Measurements from ENCODE around the gene ENOSF1.

GRCh38 chr18:731185-731584 is 18.8 kb upstream of the ENOSF1 start:
- no peak for TF ChIP-seq CTCF (IDR thresholded peaks at IDR 0.05)
- TF ChIP-seq POLR2A (IDR thresholded peaks at IDR 0.05), result no peak

All from Peyer's patch (tissue), 4 donors.